Smooth muscle cell (in vitro differentiated cells): ENCODE measurements around the gene S1PR4. TPM values are rescaled to one million over a fixed set of nuclear protein-coding genes. Genes with fewer than 3 reads are reported as not detected.

Experiments
- DNase-seq: peaks from one replicate; lab custom pipeline; 2025; ENCODE audit not compliant: unreplicated experiment; lab: John Stamatoyannopoulos, UW
- H2AFZ ChIP-seq: fragments of 200-600 bp; sonication (generic); 2 replicates; pipeline ENCODE4 v1.6.0; 2016; ENCODE audit warnings: antibody characterized with exemption, low read depth, mild to moderate bottlenecking
- H3F3A ChIP-seq: fragments of 200-600 bp; sonication (generic); 2 replicates; pipeline ENCODE4 v1.6.0; 2017; ENCODE audit warnings: antibody characterized with exemption, low read depth
- H3K27ac ChIP-seq: fragments of 200-600 bp; sonication (generic); 2 replicates; pipeline ENCODE4 v1.5.1; 2016; ENCODE audit warnings: low read depth, mild to moderate bottlenecking
- H3K27me3 ChIP-seq: fragments of 200-600 bp; sonication (generic); 2 replicates; pipeline ENCODE4 v1.6.1; 2016; ENCODE audit warnings: low read depth, mild to moderate bottlenecking
- H3K36me3 ChIP-seq: fragments of 200-600 bp; sonication (generic); 2 replicates; pipeline ENCODE4 v1.5.1; 2016; ENCODE audit warnings: low read depth
- H3K4me1 ChIP-seq: fragments of 200-600 bp; sonication (generic); 2 replicates; pipeline ENCODE4 v1.5.1; 2016; ENCODE audit warnings: low read depth
- H3K4me2 ChIP-seq: fragments of 200-600 bp; sonication (generic); 2 replicates; pipeline ENCODE4 v1.6.0; 2016; ENCODE audit warnings: mild to moderate bottlenecking
- H3K4me3 ChIP-seq: fragments of 200-600 bp; sonication (generic); 2 replicates; pipeline ENCODE4 v1.5.1; 2016; ENCODE audit warnings: mild to moderate bottlenecking
- H3K79me2 ChIP-seq: fragments of 200-600 bp; sonication (generic); 2 replicates; pipeline ENCODE4 v1.6.0; 2016; ENCODE audit warnings: low read depth, mild to moderate bottlenecking
- H3K9ac ChIP-seq: fragments of 200-600 bp; sonication (generic); 2 replicates; pipeline ENCODE4 v1.6.0; 2016; ENCODE audit warnings: low read depth
- H3K9me3 ChIP-seq: fragments of 200-600 bp; sonication (generic); replicated peaks from 2 replicates; pipeline ENCODE4 v1.5.1; 2016; ENCODE audit warnings: low read depth
- H4K20me1 ChIP-seq: fragments of 200-600 bp; sonication (generic); 2 replicates; pipeline ENCODE4 v1.6.0; 2016; ENCODE audit warnings: low read depth
- CTCF ChIP-seq: fragments of 200-600 bp; sonication (generic); IDR thresholded peaks from 2 replicates; pipeline ENCODE4 v1.5.1; 2017; ENCODE audit warnings: borderline replicate concordance, mild to moderate bottlenecking, antibody characterized with exemption; ENCODE audit not compliant: insufficient read depth, poor library complexity, severe bottlenecking
- WGBS: methylation state at CpG from one replicate; pipeline ENCODE4 v1.1.7; 2016; ENCODE audit warnings: low lambda C conversion rate; 5-methylcytosine and 5-hydroxymethylcytosine counted together
- polyA plus RNA-seq: library from polyadenylated mRNA; unstranded; fragments of >200 nt; fragmentation: Nextera tagmentation; extraction: Ambion mirVana; gene quantifications from 2 replicates; pipeline ENCODE4 v1.2.1, GENCODE V29; 2016
- total RNA-seq: library from RNA; depleted of rRNA; stranded (reverse); fragments of >200 nt; gene quantifications from 2 replicates; pipeline ENCODE4 v1.2.3, GENCODE V29; 2014

Gene S1PR4
- total and polyA plus RNA-seq, 2 experiments from 2014 or later = not detected

- 50% methylated on average over 19 of the region's 20 CpGs for WGBS
- DNase-seq = peak; percentile 1
- Histone ChIP-seq H3F3A (no peaks in the 10 kb centered on the region), H3K4me2 (no peak overlapping the region), H3K27ac (no peak overlapping the region), H3K4me1 (no peaks in the 10 kb centered on the region), H3K9me3 (no peaks in the 10 kb centered on the region), H3K79me2 (no peaks in the 10 kb centered on the region), H3K4me3 (no peak overlapping the region), H2AFZ (no peak overlapping the region), H4K20me1 (no peaks in the 10 kb centered on the region), H3K36me3 (no peaks in the 10 kb centered on the region), H3K27me3 (no peaks in the 10 kb centered on the region), H3K9ac (no peak overlapping the region)
- peak; percentile 48 for TF ChIP-seq CTCF
These were observed 31.9 kb downstream of the S1PR4 start for GRCh38 chr19:3210347-3211017.

- Histone ChIP-seq H3K79me2 (no peaks in the 10 kb centered on the region), H3K9me3 (no peaks in the 10 kb centered on the region), H3K4me3 (no peak overlapping the region), H3K4me2 (no peak overlapping the region), H3K36me3 (no peaks in the 10 kb centered on the region), H2AFZ (no peak overlapping the region), H3K27ac (no peak overlapping the region), H3K4me1 (no peaks in the 10 kb centered on the region), H3K27me3 (no peaks in the 10 kb centered on the region), H3K9ac (no peak overlapping the region), H4K20me1 (no peaks in the 10 kb centered on the region), H3F3A (no peaks in the 10 kb centered on the region)
- WGBS = 81% methylated on average over 12 of the region's 12 CpGs
- TF ChIP-seq CTCF = no peak
- DNase-seq = no peak
These were observed 32.6 kb downstream of the S1PR4 start for GRCh38 chr19:3211191-3211590.

- H3K27me3 ChIP-seq = no peaks in the 10 kb centered on the region
- no peaks in the 10 kb centered on the region for H4K20me1 ChIP-seq
- no peak for DNase-seq
- no peaks in the 10 kb centered on the region for H3K4me1 ChIP-seq
- no peak for TF ChIP-seq CTCF
- no peaks in the 10 kb centered on the region for H3F3A ChIP-seq
- H3K79me2 ChIP-seq = no peaks in the 10 kb centered on the region
- 93% methylated on average over 6 of the region's 7 CpGs for WGBS
- H2AFZ ChIP-seq = no peak overlapping the region
- H3K27ac ChIP-seq = no peak overlapping the region
- H3K9ac ChIP-seq = no peak overlapping the region
- no peak overlapping the region for H3K4me2 ChIP-seq
- no peak overlapping the region for H3K4me3 ChIP-seq
- H3K9me3 ChIP-seq = no peaks in the 10 kb centered on the region
- no peaks in the 10 kb centered on the region for H3K36me3 ChIP-seq
These were observed 34.6 kb downstream of the S1PR4 start for GRCh38 chr19:3213159-3213558.

- H3K4me3 ChIP-seq = no peak overlapping the region
- no peaks in the 10 kb centered on the region for H3F3A ChIP-seq
- no peaks in the 10 kb centered on the region for H3K36me3 ChIP-seq
- no peaks in the 10 kb centered on the region for H4K20me1 ChIP-seq
- no peak overlapping the region for H2AFZ ChIP-seq
- H3K9ac ChIP-seq = no peak overlapping the region
- no peaks in the 10 kb centered on the region for H3K4me1 ChIP-seq
- H3K9me3 ChIP-seq = no peaks in the 10 kb centered on the region
- H3K4me2 ChIP-seq = no peak overlapping the region
- no peak for TF ChIP-seq CTCF
- H3K79me2 ChIP-seq = no peaks in the 10 kb centered on the region
- DNase-seq = no peak
- WGBS = 84% methylated on average over 5 of the region's 5 CpGs
- no peaks in the 10 kb centered on the region for H3K27me3 ChIP-seq
- no peak overlapping the region for H3K27ac ChIP-seq
These were observed 38.3 kb downstream of the S1PR4 start for GRCh38 chr19:3216874-3217273.
